GM23338 (cell line): ENCODE results near the gene TMEM9. TPM values are rescaled to one million over a fixed set of nuclear protein-coding genes. Genes with fewer than 3 reads are reported as not detected.

ENCODE experiments used
- ATAC-seq: fragments of 200-7000 bp; cut with Tn5 transposase; 3 replicates; pipeline ENCODE4 v1.9.1; 2020
- DNase-seq: peaks from one replicate; pipeline ENCODE4 v3.0.0-alpha.2; 2015; ENCODE audit warnings: low spot score
- H2AFZ ChIP-seq: fragments of 200-600 bp; sonication (generic); 2 replicates; pipeline ENCODE4 v1.8.0; 2016; ENCODE audit warnings: antibody characterized with exemption, mild to moderate bottlenecking, moderate library complexity
- H3F3A ChIP-seq: fragments of 200-600 bp; sonication (generic); replicated peaks from 2 replicates; pipeline ENCODE4 v1.8.0; 2017; ENCODE audit warnings: antibody characterized with exemption, mixed run types, low read depth
- H3K27ac ChIP-seq: fragments of 200-600 bp; sonication (generic); 2 replicates; pipeline ENCODE4 v1.6.1; 2016; ENCODE audit warnings: low read depth
- H3K27me3 ChIP-seq: fragments of 200-600 bp; sonication (generic); 2 replicates; pipeline ENCODE4 v1.8.0; 2016; ENCODE audit warnings: mild to moderate bottlenecking, mixed run types, moderate library complexity; ENCODE audit not compliant: insufficient read depth
- H3K36me3 ChIP-seq: fragments of 200-600 bp; sonication (generic); 2 replicates; pipeline ENCODE4 v1.8.0; 2016; ENCODE audit warnings: mild to moderate bottlenecking; ENCODE audit not compliant: insufficient read depth
- H3K4me1 ChIP-seq: fragments of 200-600 bp; sonication (generic); 2 replicates; pipeline ENCODE4 v1.8.0; 2016; ENCODE audit warnings: mild to moderate bottlenecking, moderate library complexity; ENCODE audit not compliant: insufficient read depth
- H3K4me2 ChIP-seq: fragments of 200-600 bp; sonication (generic); 2 replicates; pipeline ENCODE4 v1.7.1; 2017; ENCODE audit warnings: mixed run types
- H3K4me3 ChIP-seq: fragments of 200-600 bp; sonication (generic); 2 replicates; pipeline ENCODE4 v1.6.1; 2016; ENCODE audit warnings: mixed run types
- H3K79me2 ChIP-seq: fragments of 200-600 bp; sonication (generic); replicated peaks from 2 replicates; pipeline ENCODE4 v1.8.0; 2017; ENCODE audit warnings: mild to moderate bottlenecking; ENCODE audit not compliant: insufficient read depth
- H3K9me2 ChIP-seq: fragments of 200-600 bp; sonication (generic); 2 replicates; pipeline ENCODE4 v1.8.0; 2017; ENCODE audit not compliant: insufficient read depth
- H4K20me1 ChIP-seq: fragments of 200-600 bp; sonication (generic); replicated peaks from 2 replicates; pipeline ENCODE4 v1.8.0; 2017; ENCODE audit warnings: mild to moderate bottlenecking; ENCODE audit not compliant: insufficient read depth
- H3K27ac Mint-ChIP-seq: 2 replicates; pipeline ENCODE4 v1.8.0; 2020; ENCODE audit warnings: inconsistent platforms, mild to moderate bottlenecking, moderate library complexity, mixed read lengths
- H3K27me3 Mint-ChIP-seq: 3 replicates; pipeline ENCODE4 v1.8.0; 2022; ENCODE audit warnings: low read depth, mild to moderate bottlenecking, moderate library complexity, mixed read lengths, inconsistent platforms; ENCODE audit not compliant: insufficient read depth, poor library complexity
- H3K36me3 Mint-ChIP-seq: 3 replicates; pipeline ENCODE4 v1.8.0; 2021; ENCODE audit warnings: low read depth, mild to moderate bottlenecking, inconsistent platforms, moderate library complexity, mixed read lengths
- H3K4me1 Mint-ChIP-seq: 3 replicates; pipeline ENCODE4 v1.8.0; 2020; ENCODE audit warnings: mild to moderate bottlenecking, inconsistent platforms, mixed read lengths
- H3K4me3 Mint-ChIP-seq: 3 replicates; pipeline ENCODE4 v1.8.0; 2021; ENCODE audit warnings: moderate library complexity, mild to moderate bottlenecking, inconsistent platforms, mixed read lengths
- H3K9me3 Mint-ChIP-seq: 3 replicates; pipeline ENCODE4 v1.8.0; 2020; ENCODE audit warnings: moderate library complexity, mild to moderate bottlenecking, inconsistent platforms, mixed read lengths
- CREB1 ChIP-seq: fragments of 250-450 bp; sonication (Bioruptor Pico); IDR thresholded peaks from 2 replicates; pipeline ENCODE4 v1.5.0; 2020; ENCODE audit warnings: low read depth, mild to moderate bottlenecking, moderate library complexity
- EZH2 ChIP-seq: fragments of 200-600 bp; sonication (generic); IDR thresholded peaks from one replicate; pipeline ENCODE4 v1.8.0; 2017; ENCODE audit warnings: antibody characterized with exemption, mild to moderate bottlenecking, low read depth; ENCODE audit not compliant: unreplicated experiment
- EZH2phosphoT487 ChIP-seq: fragments of 200-600 bp; sonication (generic); IDR thresholded peaks from one replicate; pipeline ENCODE4 v1.8.1; 2018; ENCODE audit warnings: antibody characterized with exemption; ENCODE audit not compliant: unreplicated experiment
- JUNB ChIP-seq: IDR thresholded peaks from one replicate; pipeline ENCODE4 v1.6.1; 2016; ENCODE audit warnings: antibody characterized with exemption; ENCODE audit not compliant: unreplicated experiment
- NANOG ChIP-seq: IDR thresholded peaks from 2 replicates; pipeline ENCODE4 v1.6.1; 2016; ENCODE audit warnings: antibody characterized with exemption, borderline replicate concordance
- POLR2AphosphoS5 ChIP-seq: IDR thresholded peaks from 2 replicates; pipeline ENCODE4 v1.6.1; 2016; ENCODE audit warnings: antibody characterized with exemption, low read depth
- STAT1 ChIP-seq: IDR thresholded peaks from one replicate; pipeline ENCODE4 v1.6.1; 2016; ENCODE audit warnings: antibody characterized with exemption; ENCODE audit not compliant: unreplicated experiment
- ZNF114 ChIP-seq: fragments of 250-450 bp; sonication (Bioruptor Pico); IDR thresholded peaks from 2 replicates; pipeline ENCODE4 v1.5.0; 2020; ENCODE audit warnings: mild to moderate bottlenecking, moderate library complexity
- ZNF331 ChIP-seq: fragments of 250-450 bp; sonication (Bioruptor Pico); IDR thresholded peaks from 2 replicates; pipeline ENCODE4 v1.5.0; 2020; ENCODE audit warnings: low read depth, mild to moderate bottlenecking, moderate library complexity
- polyA plus RNA-seq: library from polyadenylated mRNA; unstranded; fragments of >200 nt; fragmentation: Nextera tagmentation; extraction: Ambion mirVana; gene quantifications from 2 replicates; pipeline ENCODE4 v1.2.1, GENCODE V29; 2016
- total RNA-seq: library from RNA; depleted of rRNA; stranded (reverse); fragments of >200 nt; shearing (Covaris generic); gene quantifications from 2 replicates; pipeline ENCODE4 v1.2.3, GENCODE V29; 2014
- TF ChIP-seq, protein P1 (sequence below): IDR thresholded peaks from one replicate; pipeline ENCODE4 v1.6.1; 2018; ENCODE audit warnings: antibody characterized with exemption; ENCODE audit not compliant: unreplicated experiment
- TF ChIP-seq, protein P2 (sequence below): IDR thresholded peaks from 2 replicates; pipeline ENCODE4 v1.6.1; 2016; ENCODE audit warnings: antibody characterized with exemption
- TF ChIP-seq, protein P3 (sequence below), 2 experiments: fragments of 200-600 bp in 1 of 2; sonication (generic) in 1 of 2; conservative IDR thresholded peaks; 2 replicates each; pipeline versions ENCODE4 v1.5.1 to v1.6.1; 2016 to 2017; ENCODE audit warnings: antibody characterized with exemption in 2 of 2, low read depth in 2 of 2, mild to moderate bottlenecking in 2 of 2, moderate library complexity in 1 of 2
- TF ChIP-seq, protein P4 (sequence below): fragments of 250-450 bp; sonication (Bioruptor Pico); IDR thresholded peaks from 2 replicates; pipeline ENCODE4 v1.5.0; 2020; ENCODE audit warnings: mild to moderate bottlenecking, moderate library complexity

The TMEM9 gene
- total and polyA plus RNA-seq, 2 experiments from 2014 or later, result 78.6 to 147 TPM

DNA sequence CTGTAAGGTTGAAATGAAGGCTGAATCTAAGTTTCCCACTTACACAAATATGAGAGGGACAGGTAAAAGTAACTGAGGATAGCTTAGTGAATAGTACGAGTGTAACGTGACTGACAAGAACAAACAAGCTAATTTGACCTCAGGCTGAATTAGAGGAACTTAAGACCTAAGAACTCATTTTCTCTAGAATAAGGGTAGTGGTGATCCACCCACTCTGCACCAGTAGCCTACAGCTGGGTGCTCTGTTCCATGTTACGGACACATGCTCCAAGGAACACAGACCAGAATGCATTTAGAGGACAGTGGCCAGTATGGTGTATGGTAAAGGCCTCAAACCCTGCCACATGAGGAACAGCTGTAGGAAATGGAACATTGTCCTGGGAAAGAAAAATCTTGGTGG, 14.9 kb upstream of the TMEM9 start:
- Mint-ChIP-seq H3K4me1 (peaks cover 11% of the 10 kb centered on the region), H3K36me3 (no peaks in the 10 kb centered on the region), H3K9me3 (no peaks in the 10 kb centered on the region), H3K4me3 (no peak overlapping the region), H3K27ac (no peak overlapping the region), H3K27me3 (peaks cover 2% of the 10 kb centered on the region)
- 0 out of 2 replicates have a peak, but pooled peaks cover 5% of the 10 kb centered on the region for H3F3A ChIP-seq
- H3K9me2 ChIP-seq, result no peaks in the 10 kb centered on the region
- ATAC-seq (no peak), DNase-seq (no peak)
- no peak for TF ChIP-seq ZNF114 (CRISPR knock-in tag)
- no peak for TF ChIP-seq CREB1 (CRISPR knock-in tag)
- no peak for TF ChIP-seq NANOG
- no peak for TF ChIP-seq EZH2phosphoT487
- no peak for TF ChIP-seq JUNB
- no peak for TF ChIP-seq POLR2AphosphoS5
- TF ChIP-seq EZH2, result no peak
- TF ChIP-seq, protein P1, sequence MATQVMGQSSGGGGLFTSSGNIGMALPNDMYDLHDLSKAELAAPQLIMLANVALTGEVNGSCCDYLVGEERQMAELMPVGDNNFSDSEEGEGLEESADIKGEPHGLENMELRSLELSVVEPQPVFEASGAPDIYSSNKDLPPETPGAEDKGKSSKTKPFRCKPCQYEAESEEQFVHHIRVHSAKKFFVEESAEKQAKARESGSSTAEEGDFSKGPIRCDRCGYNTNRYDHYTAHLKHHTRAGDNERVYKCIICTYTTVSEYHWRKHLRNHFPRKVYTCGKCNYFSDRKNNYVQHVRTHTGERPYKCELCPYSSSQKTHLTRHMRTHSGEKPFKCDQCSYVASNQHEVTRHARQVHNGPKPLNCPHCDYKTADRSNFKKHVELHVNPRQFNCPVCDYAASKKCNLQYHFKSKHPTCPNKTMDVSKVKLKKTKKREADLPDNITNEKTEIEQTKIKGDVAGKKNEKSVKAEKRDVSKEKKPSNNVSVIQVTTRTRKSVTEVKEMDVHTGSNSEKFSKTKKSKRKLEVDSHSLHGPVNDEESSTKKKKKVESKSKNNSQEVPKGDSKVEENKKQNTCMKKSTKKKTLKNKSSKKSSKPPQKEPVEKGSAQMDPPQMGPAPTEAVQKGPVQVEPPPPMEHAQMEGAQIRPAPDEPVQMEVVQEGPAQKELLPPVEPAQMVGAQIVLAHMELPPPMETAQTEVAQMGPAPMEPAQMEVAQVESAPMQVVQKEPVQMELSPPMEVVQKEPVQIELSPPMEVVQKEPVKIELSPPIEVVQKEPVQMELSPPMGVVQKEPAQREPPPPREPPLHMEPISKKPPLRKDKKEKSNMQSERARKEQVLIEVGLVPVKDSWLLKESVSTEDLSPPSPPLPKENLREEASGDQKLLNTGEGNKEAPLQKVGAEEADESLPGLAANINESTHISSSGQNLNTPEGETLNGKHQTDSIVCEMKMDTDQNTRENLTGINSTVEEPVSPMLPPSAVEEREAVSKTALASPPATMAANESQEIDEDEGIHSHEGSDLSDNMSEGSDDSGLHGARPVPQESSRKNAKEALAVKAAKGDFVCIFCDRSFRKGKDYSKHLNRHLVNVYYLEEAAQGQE, result no peak
- TF ChIP-seq, protein P2, sequence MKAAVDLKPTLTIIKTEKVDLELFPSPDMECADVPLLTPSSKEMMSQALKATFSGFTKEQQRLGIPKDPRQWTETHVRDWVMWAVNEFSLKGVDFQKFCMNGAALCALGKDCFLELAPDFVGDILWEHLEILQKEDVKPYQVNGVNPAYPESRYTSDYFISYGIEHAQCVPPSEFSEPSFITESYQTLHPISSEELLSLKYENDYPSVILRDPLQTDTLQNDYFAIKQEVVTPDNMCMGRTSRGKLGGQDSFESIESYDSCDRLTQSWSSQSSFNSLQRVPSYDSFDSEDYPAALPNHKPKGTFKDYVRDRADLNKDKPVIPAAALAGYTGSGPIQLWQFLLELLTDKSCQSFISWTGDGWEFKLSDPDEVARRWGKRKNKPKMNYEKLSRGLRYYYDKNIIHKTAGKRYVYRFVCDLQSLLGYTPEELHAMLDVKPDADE, result no peak
- TF ChIP-seq, protein P3, sequence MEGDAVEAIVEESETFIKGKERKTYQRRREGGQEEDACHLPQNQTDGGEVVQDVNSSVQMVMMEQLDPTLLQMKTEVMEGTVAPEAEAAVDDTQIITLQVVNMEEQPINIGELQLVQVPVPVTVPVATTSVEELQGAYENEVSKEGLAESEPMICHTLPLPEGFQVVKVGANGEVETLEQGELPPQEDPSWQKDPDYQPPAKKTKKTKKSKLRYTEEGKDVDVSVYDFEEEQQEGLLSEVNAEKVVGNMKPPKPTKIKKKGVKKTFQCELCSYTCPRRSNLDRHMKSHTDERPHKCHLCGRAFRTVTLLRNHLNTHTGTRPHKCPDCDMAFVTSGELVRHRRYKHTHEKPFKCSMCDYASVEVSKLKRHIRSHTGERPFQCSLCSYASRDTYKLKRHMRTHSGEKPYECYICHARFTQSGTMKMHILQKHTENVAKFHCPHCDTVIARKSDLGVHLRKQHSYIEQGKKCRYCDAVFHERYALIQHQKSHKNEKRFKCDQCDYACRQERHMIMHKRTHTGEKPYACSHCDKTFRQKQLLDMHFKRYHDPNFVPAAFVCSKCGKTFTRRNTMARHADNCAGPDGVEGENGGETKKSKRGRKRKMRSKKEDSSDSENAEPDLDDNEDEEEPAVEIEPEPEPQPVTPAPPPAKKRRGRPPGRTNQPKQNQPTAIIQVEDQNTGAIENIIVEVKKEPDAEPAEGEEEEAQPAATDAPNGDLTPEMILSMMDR (conservative IDR thresholded peaks at IDR 0.05; ENCODE audit: low read depth in 2 of 2), result no peak
- TF ChIP-seq ZNF331 (CRISPR knock-in tag), result no peak
- TF ChIP-seq, protein P4, sequence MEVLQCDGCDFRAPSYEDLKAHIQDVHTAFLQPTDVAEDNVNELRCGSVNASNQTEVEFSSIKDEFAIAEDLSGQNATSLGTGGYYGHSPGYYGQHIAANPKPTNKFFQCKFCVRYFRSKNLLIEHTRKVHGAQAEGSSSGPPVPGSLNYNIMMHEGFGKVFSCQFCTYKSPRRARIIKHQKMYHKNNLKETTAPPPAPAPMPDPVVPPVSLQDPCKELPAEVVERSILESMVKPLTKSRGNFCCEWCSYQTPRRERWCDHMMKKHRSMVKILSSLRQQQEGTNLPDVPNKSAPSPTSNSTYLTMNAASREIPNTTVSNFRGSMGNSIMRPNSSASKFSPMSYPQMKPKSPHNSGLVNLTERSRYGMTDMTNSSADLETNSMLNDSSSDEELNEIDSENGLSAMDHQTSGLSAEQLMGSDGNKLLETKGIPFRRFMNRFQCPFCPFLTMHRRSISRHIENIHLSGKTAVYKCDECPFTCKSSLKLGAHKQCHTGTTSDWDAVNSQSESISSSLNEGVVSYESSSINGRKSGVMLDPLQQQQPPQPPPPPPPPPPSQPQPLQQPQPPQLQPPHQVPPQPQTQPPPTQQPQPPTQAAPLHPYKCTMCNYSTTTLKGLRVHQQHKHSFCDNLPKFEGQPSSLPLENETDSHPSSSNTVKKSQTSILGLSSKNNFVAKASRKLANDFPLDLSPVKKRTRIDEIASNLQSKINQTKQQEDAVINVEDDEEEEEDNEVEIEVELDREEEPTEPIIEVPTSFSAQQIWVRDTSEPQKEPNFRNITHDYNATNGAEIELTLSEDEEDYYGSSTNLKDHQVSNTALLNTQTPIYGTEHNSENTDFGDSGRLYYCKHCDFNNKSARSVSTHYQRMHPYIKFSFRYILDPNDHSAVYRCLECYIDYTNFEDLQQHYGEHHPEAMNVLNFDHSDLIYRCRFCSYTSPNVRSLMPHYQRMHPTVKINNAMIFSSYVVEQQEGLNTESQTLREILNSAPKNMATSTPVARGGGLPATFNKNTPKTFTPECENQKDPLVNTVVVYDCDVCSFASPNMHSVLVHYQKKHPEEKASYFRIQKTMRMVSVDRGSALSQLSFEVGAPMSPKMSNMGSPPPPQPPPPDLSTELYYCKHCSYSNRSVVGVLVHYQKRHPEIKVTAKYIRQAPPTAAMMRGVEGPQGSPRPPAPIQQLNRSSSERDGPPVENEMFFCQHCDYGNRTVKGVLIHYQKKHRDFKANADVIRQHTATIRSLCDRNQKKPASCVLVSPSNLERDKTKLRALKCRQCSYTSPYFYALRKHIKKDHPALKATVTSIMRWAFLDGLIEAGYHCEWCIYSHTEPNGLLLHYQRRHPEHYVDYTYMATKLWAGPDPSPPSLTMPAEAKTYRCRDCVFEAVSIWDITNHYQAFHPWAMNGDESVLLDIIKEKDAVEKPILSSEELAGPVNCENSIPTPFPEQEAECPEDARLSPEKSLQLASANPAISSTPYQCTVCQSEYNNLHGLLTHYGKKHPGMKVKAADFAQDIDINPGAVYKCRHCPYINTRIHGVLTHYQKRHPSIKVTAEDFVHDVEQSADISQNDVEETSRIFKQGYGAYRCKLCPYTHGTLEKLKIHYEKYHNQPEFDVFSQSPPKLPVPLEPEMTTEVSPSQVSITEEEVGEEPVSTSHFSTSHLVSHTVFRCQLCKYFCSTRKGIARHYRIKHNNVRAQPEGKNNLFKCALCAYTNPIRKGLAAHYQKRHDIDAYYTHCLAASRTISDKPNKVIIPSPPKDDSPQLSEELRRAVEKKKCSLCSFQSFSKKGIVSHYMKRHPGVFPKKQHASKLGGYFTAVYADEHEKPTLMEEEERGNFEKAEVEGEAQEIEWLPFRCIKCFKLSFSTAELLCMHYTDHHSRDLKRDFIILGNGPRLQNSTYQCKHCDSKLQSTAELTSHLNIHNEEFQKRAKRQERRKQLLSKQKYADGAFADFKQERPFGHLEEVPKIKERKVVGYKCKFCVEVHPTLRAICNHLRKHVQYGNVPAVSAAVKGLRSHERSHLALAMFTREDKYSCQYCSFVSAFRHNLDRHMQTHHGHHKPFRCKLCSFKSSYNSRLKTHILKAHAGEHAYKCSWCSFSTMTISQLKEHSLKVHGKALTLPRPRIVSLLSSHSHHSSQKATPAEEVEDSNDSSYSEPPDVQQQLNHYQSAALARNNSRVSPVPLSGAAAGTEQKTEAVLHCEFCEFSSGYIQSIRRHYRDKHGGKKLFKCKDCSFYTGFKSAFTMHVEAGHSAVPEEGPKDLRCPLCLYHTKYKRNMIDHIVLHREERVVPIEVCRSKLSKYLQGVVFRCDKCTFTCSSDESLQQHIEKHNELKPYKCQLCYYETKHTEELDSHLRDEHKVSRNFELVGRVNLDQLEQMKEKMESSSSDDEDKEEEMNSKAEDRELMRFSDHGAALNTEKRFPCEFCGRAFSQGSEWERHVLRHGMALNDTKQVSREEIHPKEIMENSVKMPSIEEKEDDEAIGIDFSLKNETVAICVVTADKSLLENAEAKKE (CRISPR knock-in tag), result no peak
- TF ChIP-seq STAT1, result no peak
- no peak overlapping the region for H3K4me2 ChIP-seq
- H2AFZ ChIP-seq, result no peak overlapping the region
- peaks cover 16% of the 10 kb centered on the region for H3K4me1 ChIP-seq
- no peaks in the 10 kb centered on the region for H3K36me3 ChIP-seq
- no peak overlapping the region for H3K27ac ChIP-seq
- peaks cover 9% of the 10 kb centered on the region; the same call in 1 of the 2 replicates for H3K27me3 ChIP-seq
- no peak overlapping the region for H3K4me3 ChIP-seq
- H3K79me2 ChIP-seq, result no peaks in the 10 kb centered on the region
- no peaks in the 10 kb centered on the region for H4K20me1 ChIP-seq
